OCI-LY3 (cell line): Measurements from ENCODE around the gene CCDC12.

Source experiments
- EZH2phosphoT487 ChIP-seq: fragments of 200-600 bp; shearing (Covaris generic); IDR thresholded peaks from 2 replicates; pipeline ENCODE4 v1.6.1; 2018; ENCODE audit warnings: antibody characterized with exemption, mixed run types, low read depth
- TF ChIP-seq, protein P1 (sequence below): fragments of 200-600, 300-600 bp; sonication (generic); IDR thresholded peaks from 2 replicates; pipeline ENCODE4 v1.5.1; 2014; ENCODE audit warnings: antibody characterized with exemption, low read length, low read depth

DNA sequence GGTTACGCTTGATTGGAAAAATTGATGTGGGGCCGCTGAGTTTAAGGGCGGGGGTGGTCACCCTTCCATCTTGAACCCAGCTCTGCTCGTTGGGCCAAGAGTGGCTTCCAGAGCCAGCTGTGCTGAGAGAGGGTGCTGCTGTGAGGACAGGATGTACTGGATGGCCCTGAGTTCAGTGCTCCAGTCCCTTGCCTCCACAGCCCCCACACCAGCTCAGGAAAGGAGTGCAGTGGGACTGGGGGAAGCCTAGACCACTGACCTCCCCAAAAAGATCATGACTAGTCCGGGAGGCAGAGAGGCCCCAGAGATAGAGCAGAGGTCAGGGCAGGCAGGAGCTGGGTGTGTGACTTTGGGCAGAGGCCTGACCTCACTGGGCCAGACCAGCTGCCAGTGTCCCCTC is 103.0 kb downstream of the CCDC12 start:
- TF ChIP-seq, protein P1, sequence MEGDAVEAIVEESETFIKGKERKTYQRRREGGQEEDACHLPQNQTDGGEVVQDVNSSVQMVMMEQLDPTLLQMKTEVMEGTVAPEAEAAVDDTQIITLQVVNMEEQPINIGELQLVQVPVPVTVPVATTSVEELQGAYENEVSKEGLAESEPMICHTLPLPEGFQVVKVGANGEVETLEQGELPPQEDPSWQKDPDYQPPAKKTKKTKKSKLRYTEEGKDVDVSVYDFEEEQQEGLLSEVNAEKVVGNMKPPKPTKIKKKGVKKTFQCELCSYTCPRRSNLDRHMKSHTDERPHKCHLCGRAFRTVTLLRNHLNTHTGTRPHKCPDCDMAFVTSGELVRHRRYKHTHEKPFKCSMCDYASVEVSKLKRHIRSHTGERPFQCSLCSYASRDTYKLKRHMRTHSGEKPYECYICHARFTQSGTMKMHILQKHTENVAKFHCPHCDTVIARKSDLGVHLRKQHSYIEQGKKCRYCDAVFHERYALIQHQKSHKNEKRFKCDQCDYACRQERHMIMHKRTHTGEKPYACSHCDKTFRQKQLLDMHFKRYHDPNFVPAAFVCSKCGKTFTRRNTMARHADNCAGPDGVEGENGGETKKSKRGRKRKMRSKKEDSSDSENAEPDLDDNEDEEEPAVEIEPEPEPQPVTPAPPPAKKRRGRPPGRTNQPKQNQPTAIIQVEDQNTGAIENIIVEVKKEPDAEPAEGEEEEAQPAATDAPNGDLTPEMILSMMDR = no peak
- TF ChIP-seq EZH2phosphoT487 = no peak
